Karpas-422 (cell line): Measurements from ENCODE around the gene KRT33A. TPM values are rescaled to one million over a fixed set of nuclear protein-coding genes. Genes with fewer than 3 reads are reported as not detected.

ENCODE experiments used
- DNase-seq: peaks from one replicate; pipeline ENCODE4 v3.0.0-alpha.2; 2015
- H2AFZ ChIP-seq: fragments of 200-600 bp; sonication (generic); 2 replicates; pipeline ENCODE4 v1.6.1; 2014; ENCODE audit warnings: antibody characterized with exemption, low read length, mixed read lengths
- H3K27ac ChIP-seq: fragments of 200-600 bp; sonication (generic); 2 replicates; pipeline ENCODE4 v1.5.1; 2014; ENCODE audit warnings: mild to moderate bottlenecking, low read length, moderate library complexity
- H3K27me3 ChIP-seq: fragments of 200-600 bp; sonication (generic); 2 replicates; pipeline ENCODE4 v1.6.1; 2014; ENCODE audit warnings: low read length, mixed read lengths
- H3K36me3 ChIP-seq: fragments of 200-600 bp; sonication (generic); 2 replicates; pipeline ENCODE4 v1.6.1; 2014; ENCODE audit warnings: low read length, mixed read lengths; ENCODE audit not compliant: insufficient read depth
- H3K4me1 ChIP-seq: fragments of 200-600 bp; sonication (generic); 2 replicates; pipeline ENCODE4 v1.6.1; 2014; ENCODE audit warnings: mild to moderate bottlenecking, low read length, mixed read lengths
- H3K4me2 ChIP-seq: fragments of 200-600 bp; sonication (generic); 2 replicates; pipeline ENCODE4 v1.6.1; 2014; ENCODE audit warnings: low read length, low read depth, mild to moderate bottlenecking; ENCODE audit not compliant: poor library complexity, severe bottlenecking
- H3K4me3 ChIP-seq: fragments of 200-600 bp; sonication (generic); 2 replicates; pipeline ENCODE4 v1.5.1; 2014; ENCODE audit warnings: mild to moderate bottlenecking, antibody characterized with exemption, low read length, mixed read lengths
- H3K79me2 ChIP-seq: fragments of 200-600 bp; sonication (generic); 2 replicates; pipeline ENCODE4 v1.6.1; 2014; ENCODE audit warnings: mild to moderate bottlenecking, low read length, mixed read lengths
- H3K9ac ChIP-seq: fragments of 200-600 bp; sonication (generic); 2 replicates; pipeline ENCODE4 v1.6.0; 2014; ENCODE audit warnings: low read length
- H3K9me2 ChIP-seq: fragments of 200-600 bp; sonication (generic), shearing (Covaris generic); replicated peaks from 2 replicates; pipeline ENCODE4 v1.6.0; 2014; ENCODE audit warnings: mild to moderate bottlenecking, low read length, moderate library complexity; ENCODE audit not compliant: insufficient read depth
- H3K9me3 ChIP-seq: fragments of 300-700, 200-600 bp; sonication (generic); 2 replicates; pipeline ENCODE4 v1.6.1; 2014; ENCODE audit warnings: low read length, mixed read lengths
- H4K20me1 ChIP-seq: fragments of 200-600 bp; sonication (generic); 2 replicates; pipeline ENCODE4 v1.6.1; 2014; ENCODE audit warnings: mild to moderate bottlenecking, antibody characterized with exemption, low read length, low read depth; ENCODE audit not compliant: insufficient read depth
- total RNA-seq: library from RNA; depleted of rRNA; stranded (reverse); fragments of >200 nt; shearing (Covaris generic); gene quantifications from 2 replicates; pipeline ENCODE4 v1.2.3, GENCODE V29; 2014; ENCODE audit warnings: low replicate concordance

The KRT33A gene
- total RNA-seq, 1 experiment from 2014 or later, result not detected

GRCh38 chr17:41311111-41311510 lies 39.5 kb downstream of the KRT33A start:
- no peaks in the 10 kb centered on the region for H3K79me2 ChIP-seq
- H3K4me1 ChIP-seq, result peaks cover 3% of the 10 kb centered on the region; the same call in 1 of the 2 replicates
- H3K9me3 ChIP-seq, result no peaks in the 10 kb centered on the region

GRCh38 chr17:41308918-41309359 lies 41.7 kb downstream of the KRT33A start, which contains the start of gene KRTAP16-1:
TSS of gene KRTAP16-1 (minus strand) at chr17:41309309. CDS start at chr17:41309253, 56 bp downstream.
- Histone ChIP-seq H4K20me1 (no peaks in the 10 kb centered on the region), H3K4me2 (no peak within 1 kb of the TSS), H3K27ac (no peak within 1 kb of the TSS), H2AFZ (no peak within 1 kb of the TSS), H3K9me2 (no peaks in the 10 kb centered on the region), H3K4me1 (peaks cover 3% of the 10 kb centered on the region; the same call in 1 of the 2 replicates), H3K9me3 (no peaks in the 10 kb centered on the region), H3K27me3 (no peaks in the 10 kb centered on the region), H3K4me3 (no peak within 1 kb of the TSS), H3K36me3 (no peaks in the 10 kb centered on the region), H3K79me2 (no peaks in the 10 kb centered on the region), H3K9ac (no peak within 1 kb of the TSS)
- no peak for DNase-seq

More at GRCh38 chr17:41311111-41311510, 39.5 kb downstream of the KRT33A start:
- Histone ChIP-seq H3K27ac (no peak overlapping the region), H3K9me2 (no peaks in the 10 kb centered on the region), H3K4me2 (no peak overlapping the region), H4K20me1 (no peaks in the 10 kb centered on the region), H2AFZ (no peak overlapping the region), H3K4me3 (no peak overlapping the region), H3K36me3 (no peaks in the 10 kb centered on the region), H3K9ac (no peak overlapping the region), H3K27me3 (no peaks in the 10 kb centered on the region)
- DNase-seq, result no peak

GRCh38 chr17:41308251-41308917 lies 42.2 kb downstream of the KRT33A start:
- no peak overlapping the region for H3K4me2 ChIP-seq
- no peaks in the 10 kb centered on the region for H3K27me3 ChIP-seq
- no peaks in the 10 kb centered on the region for H3K79me2 ChIP-seq
- peak; percentile 43 for DNase-seq
- no peak overlapping the region for H3K27ac ChIP-seq
- no peak overlapping the region for H2AFZ ChIP-seq
- H3K4me1 ChIP-seq, result peaks cover 3% of the 10 kb centered on the region; the same call in 1 of the 2 replicates
- H3K4me3 ChIP-seq, result no peak overlapping the region
- no peaks in the 10 kb centered on the region for H3K36me3 ChIP-seq
- no peaks in the 10 kb centered on the region for H3K9me2 ChIP-seq
- H4K20me1 ChIP-seq, result no peaks in the 10 kb centered on the region
- H3K9ac ChIP-seq, result no peak overlapping the region
- H3K9me3 ChIP-seq, result no peaks in the 10 kb centered on the region

- H3K4me2 ChIP-seq, result no peak overlapping the region
Observed at GRCh38 chr17:41307647-41308046, 43.0 kb downstream of the KRT33A start.

GRCh38 chr17:41304091-41304490 lies 46.5 kb downstream of the KRT33A start:
- H3K9me3 ChIP-seq, result no peaks in the 10 kb centered on the region
- no peak for DNase-seq
- no peak overlapping the region for H2AFZ ChIP-seq
- no peak overlapping the region for H3K4me3 ChIP-seq
- H4K20me1 ChIP-seq, result no peaks in the 10 kb centered on the region
- H3K4me2 ChIP-seq, result no peak overlapping the region
- no peak overlapping the region for H3K27ac ChIP-seq
- peaks cover 3% of the 10 kb centered on the region; the same call in 1 of the 2 replicates for H3K4me1 ChIP-seq
- no peak overlapping the region for H3K9ac ChIP-seq
- no peaks in the 10 kb centered on the region for H3K27me3 ChIP-seq
- no peaks in the 10 kb centered on the region for H3K36me3 ChIP-seq
- H3K9me2 ChIP-seq, result no peaks in the 10 kb centered on the region
- no peaks in the 10 kb centered on the region for H3K79me2 ChIP-seq

More at GRCh38 chr17:41307647-41308046, 43.0 kb downstream of the KRT33A start:
- no peaks in the 10 kb centered on the region for H3K9me2 ChIP-seq
- H3K4me1 ChIP-seq, result peaks cover 3% of the 10 kb centered on the region; the same call in 1 of the 2 replicates
- no peak overlapping the region for H2AFZ ChIP-seq
- no peaks in the 10 kb centered on the region for H3K36me3 ChIP-seq
- no peaks in the 10 kb centered on the region for H3K79me2 ChIP-seq
- no peak for DNase-seq
- H3K4me3 ChIP-seq, result no peak overlapping the region
- H3K9ac ChIP-seq, result no peak overlapping the region
- H3K27me3 ChIP-seq, result no peaks in the 10 kb centered on the region
- H3K27ac ChIP-seq, result no peak overlapping the region
- H4K20me1 ChIP-seq, result no peaks in the 10 kb centered on the region
- H3K9me3 ChIP-seq, result no peaks in the 10 kb centered on the region

- H3K79me2 ChIP-seq, result no peaks in the 10 kb centered on the region
- no peaks in the 10 kb centered on the region for H3K27me3 ChIP-seq
- H3K9me3 ChIP-seq, result no peaks in the 10 kb centered on the region
- no peak overlapping the region for H3K27ac ChIP-seq
- no peaks in the 10 kb centered on the region for H3K36me3 ChIP-seq
- H3K9me2 ChIP-seq, result no peaks in the 10 kb centered on the region
- H2AFZ ChIP-seq, result no peak overlapping the region
- H3K4me2 ChIP-seq, result no peak overlapping the region
- H3K4me3 ChIP-seq, result no peak overlapping the region
- no peaks in the 10 kb centered on the region for H4K20me1 ChIP-seq
- DNase-seq, result no peak
- no peaks in the 10 kb centered on the region for H3K4me1 ChIP-seq
- no peak overlapping the region for H3K9ac ChIP-seq
Observed at GRCh38 chr17:41302981-41303380, 47.6 kb downstream of the KRT33A start.

- Histone ChIP-seq H3K4me1 (no peaks in the 10 kb centered on the region), H3K9me2 (no peaks in the 10 kb centered on the region), H3K27me3 (no peaks in the 10 kb centered on the region), H3K9ac (no peak within 1 kb of the TSS), H3K36me3 (no peaks in the 10 kb centered on the region), H3K9me3 (no peaks in the 10 kb centered on the region), H3K27ac (no peak within 1 kb of the TSS), H4K20me1 (no peaks in the 10 kb centered on the region), H2AFZ (no peak within 1 kb of the TSS), H3K4me3 (no peak within 1 kb of the TSS), H3K4me2 (no peak within 1 kb of the TSS), H3K79me2 (no peaks in the 10 kb centered on the region)
- DNase-seq, result no peak
Observed at GRCh38 chr17:41301916-41302901, 48.4 kb downstream of the KRT33A start, which contains the start of gene KRTAP29-1. TSS of gene KRTAP29-1 (minus strand) at chr17:41302851. CDS start at chr17:41302851, 0 bp downstream.
